ENCODE results near the gene TCF7L2.

TCF7L2 gene

GRCh38 chr10:112938808-112939482 lies 11.1 kb upstream of the TCF7L2 start:
- DNase-seq (ENCODE audit: low spot score): no peak
- in situ Hi-C loops (cut with MboI; ENCODE audit: low sequenced_read_pairs, unreplicated experiment): no loop called here
- TF ChIP-seq, protein P1, sequence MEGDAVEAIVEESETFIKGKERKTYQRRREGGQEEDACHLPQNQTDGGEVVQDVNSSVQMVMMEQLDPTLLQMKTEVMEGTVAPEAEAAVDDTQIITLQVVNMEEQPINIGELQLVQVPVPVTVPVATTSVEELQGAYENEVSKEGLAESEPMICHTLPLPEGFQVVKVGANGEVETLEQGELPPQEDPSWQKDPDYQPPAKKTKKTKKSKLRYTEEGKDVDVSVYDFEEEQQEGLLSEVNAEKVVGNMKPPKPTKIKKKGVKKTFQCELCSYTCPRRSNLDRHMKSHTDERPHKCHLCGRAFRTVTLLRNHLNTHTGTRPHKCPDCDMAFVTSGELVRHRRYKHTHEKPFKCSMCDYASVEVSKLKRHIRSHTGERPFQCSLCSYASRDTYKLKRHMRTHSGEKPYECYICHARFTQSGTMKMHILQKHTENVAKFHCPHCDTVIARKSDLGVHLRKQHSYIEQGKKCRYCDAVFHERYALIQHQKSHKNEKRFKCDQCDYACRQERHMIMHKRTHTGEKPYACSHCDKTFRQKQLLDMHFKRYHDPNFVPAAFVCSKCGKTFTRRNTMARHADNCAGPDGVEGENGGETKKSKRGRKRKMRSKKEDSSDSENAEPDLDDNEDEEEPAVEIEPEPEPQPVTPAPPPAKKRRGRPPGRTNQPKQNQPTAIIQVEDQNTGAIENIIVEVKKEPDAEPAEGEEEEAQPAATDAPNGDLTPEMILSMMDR (IDR thresholded peaks at IDR 0.05; ENCODE audit: borderline replicate concordance, control extremely low read depth, extremely low read depth, insufficient read depth, missing control alignments): no peak

GRCh38 chr10:112945811-112946210 lies 4.2 kb upstream of the TCF7L2 start:
- in situ Hi-C loops (cut with MboI; ENCODE audit: low sequenced_read_pairs, unreplicated experiment): no loop called here
- TF ChIP-seq, protein P1 (IDR thresholded peaks at IDR 0.05; ENCODE audit: borderline replicate concordance, control extremely low read depth, extremely low read depth, insufficient read depth, missing control alignments): no peak
- DNase-seq (ENCODE audit: low spot score): no peak

DNA sequence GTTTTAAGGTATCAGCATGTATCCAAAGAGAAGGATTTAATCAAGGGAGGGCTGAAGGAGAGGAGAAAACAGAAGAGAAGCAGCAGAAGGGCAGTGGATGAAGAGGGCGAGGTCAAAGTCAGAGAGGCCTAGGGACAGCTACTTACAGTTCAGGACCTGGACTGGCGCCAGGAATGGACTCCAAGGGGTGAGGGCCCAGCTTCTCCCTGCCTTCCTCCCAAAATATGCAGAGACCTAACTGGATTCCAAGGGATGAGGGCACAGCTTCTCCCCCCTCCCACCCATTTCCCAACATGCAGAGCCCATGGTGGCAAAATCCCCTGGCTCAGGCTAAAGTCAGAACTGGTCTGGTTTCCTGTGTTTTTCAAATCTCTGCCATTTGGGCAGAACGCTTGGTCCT lies 3.4 kb upstream of the TCF7L2 start:
- no peak for DNase-seq (ENCODE audit: low spot score)
- in situ Hi-C loops (cut with MboI; ENCODE audit: low sequenced_read_pairs, unreplicated experiment): no loop called here
- TF ChIP-seq, protein P1 (IDR thresholded peaks at IDR 0.05; ENCODE audit: borderline replicate concordance, control extremely low read depth, extremely low read depth, insufficient read depth, missing control alignments): no peak

DNA sequence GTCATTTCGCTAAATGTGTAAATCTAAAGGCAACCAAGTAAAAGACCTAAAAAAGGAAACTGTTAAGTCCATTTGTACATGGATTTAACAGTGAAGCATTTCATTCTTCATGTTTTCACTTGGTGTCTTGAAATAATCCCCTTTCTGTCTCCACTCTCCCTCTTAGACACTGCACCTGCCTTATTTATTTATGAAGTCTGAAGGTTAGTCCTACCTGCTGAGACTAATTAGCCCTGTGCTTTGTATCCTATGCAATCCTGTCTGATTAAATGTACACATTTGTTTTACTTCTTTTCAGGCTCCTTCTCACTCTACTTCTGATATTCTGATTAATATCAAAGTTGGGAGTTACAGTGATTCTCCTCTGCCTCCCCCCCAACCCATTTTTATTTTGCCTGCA lies 1.9 kb upstream of the TCF7L2 start:
- no peak for DNase-seq (ENCODE audit: low spot score)
- TF ChIP-seq, protein P1 (IDR thresholded peaks at IDR 0.05; ENCODE audit: borderline replicate concordance, control extremely low read depth, extremely low read depth, insufficient read depth, missing control alignments): no peak
- in situ Hi-C loops (cut with MboI; ENCODE audit: low sequenced_read_pairs, unreplicated experiment): no loop called here

DNA sequence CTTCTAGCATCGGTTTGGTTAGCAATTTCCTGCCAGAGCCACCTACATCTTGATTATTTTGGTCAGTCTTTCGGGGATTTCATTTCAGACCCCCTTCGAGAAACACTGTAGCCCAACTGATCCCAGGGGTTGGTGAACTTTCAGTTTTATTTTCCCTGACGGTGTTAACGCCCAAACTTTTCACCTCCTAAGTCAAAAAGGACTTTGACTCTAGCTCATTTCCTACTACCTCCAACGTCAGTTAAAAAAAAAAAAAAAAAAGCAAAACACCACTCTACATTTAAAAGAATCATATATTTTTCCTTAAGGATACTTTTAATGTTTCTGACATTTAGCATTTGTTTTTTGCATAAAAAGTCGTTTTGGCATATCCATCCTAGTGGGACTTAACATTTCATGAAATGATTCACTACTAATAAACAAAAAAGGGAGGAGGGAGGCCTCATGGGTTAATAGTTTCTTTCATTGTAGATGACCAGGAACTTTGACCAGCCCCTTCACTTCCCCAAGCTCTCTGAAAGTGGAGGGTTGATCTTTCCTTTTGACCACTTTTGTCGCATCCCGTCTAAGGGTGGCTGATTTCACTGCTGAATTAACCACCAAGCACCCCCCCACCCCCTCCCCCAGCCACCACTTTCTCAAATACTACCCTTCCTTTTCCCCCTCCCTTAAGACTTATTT lies 764 bp upstream of the TCF7L2 start:
- in situ Hi-C loops (cut with MboI; ENCODE audit: low sequenced_read_pairs, unreplicated experiment): no loop called here
- TF ChIP-seq, protein P1 (IDR thresholded peaks at IDR 0.05; ENCODE audit: borderline replicate concordance, control extremely low read depth, extremely low read depth, insufficient read depth, missing control alignments): no peak
- no peak for DNase-seq (ENCODE audit: low spot score)

DNA sequence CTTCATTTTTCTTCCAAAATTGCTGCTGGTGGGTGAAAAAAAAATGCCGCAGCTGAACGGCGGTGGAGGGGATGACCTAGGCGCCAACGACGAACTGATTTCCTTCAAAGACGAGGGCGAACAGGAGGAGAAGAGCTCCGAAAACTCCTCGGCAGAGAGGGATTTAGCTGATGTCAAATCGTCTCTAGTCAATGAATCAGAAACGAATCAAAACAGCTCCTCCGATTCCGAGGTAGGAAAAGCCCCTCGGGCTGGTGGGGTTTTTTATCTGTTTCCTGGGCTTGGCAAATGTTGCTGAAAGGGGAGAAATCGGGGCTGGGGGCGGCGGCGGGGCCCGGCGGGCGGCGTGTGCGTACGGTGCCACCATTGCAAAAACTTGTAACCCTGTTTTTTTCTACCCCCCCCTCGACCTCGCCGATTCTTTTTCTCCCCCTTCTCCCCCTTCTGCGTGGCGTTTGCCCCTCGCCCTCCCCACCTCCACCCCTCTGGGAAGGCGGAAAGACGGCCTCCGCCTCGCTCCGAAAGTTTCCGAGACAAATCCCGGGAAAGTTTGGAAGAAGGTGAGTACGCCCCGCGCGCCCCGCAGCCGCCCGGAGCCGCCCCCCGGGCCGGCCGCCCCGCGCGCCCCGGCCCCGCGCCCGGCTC lies 789 bp downstream of the TCF7L2 start:
- peak; percentile 35 for DNase-seq (ENCODE audit: low spot score)
- in situ Hi-C loops (cut with MboI; ENCODE audit: low sequenced_read_pairs, unreplicated experiment): no loop called here
- TF ChIP-seq, protein P1 (IDR thresholded peaks at IDR 0.05; ENCODE audit: borderline replicate concordance, control extremely low read depth, extremely low read depth, insufficient read depth, missing control alignments): no peak

Measured in GM13976 (cell line).